Glomerular visceral epithelial cell (primary cell): ENCODE results near the gene ZMIZ1.

Experiments used
- DNase-seq: peaks from one replicate; pipeline ENCODE4 v3.0.0-alpha.2; 2016; ENCODE audit errors: extremely low spot score

ZMIZ1 gene

GRCh38 chr10:79155301-79156081 is 86.7 kb downstream of the ZMIZ1 start:
- no peak for DNase-seq

GRCh38 chr10:79156334-79157274 is 87.8 kb downstream of the ZMIZ1 start:
- DNase-seq: no peak

- DNase-seq: no peak
Measured at GRCh38 chr10:79158004-79158340, 89.2 kb downstream of the ZMIZ1 start.

- DNase-seq: no peak
Measured at GRCh38 chr10:79158402-79159097, 89.8 kb downstream of the ZMIZ1 start.

- DNase-seq: peak; percentile 90
Measured at GRCh38 chr10:79159141-79159651, 90.4 kb downstream of the ZMIZ1 start.

GRCh38 chr10:79159785-79160184 is 91.0 kb downstream of the ZMIZ1 start:
- peak; percentile 58 for DNase-seq

- no peak for DNase-seq
Measured at GRCh38 chr10:79160191-79160590, 91.4 kb downstream of the ZMIZ1 start.

- no peak for DNase-seq
Measured at GRCh38 chr10:79161557-79161956, 92.8 kb downstream of the ZMIZ1 start.

GRCh38 chr10:79162022-79162421 is 93.3 kb downstream of the ZMIZ1 start:
- DNase-seq: no peak

- peak; percentile 89 for DNase-seq
Measured at GRCh38 chr10:79162861-79163665, 94.3 kb downstream of the ZMIZ1 start.

GRCh38 chr10:79163666-79163975 is 94.9 kb downstream of the ZMIZ1 start:
- DNase-seq: no peak

GRCh38 chr10:79164075-79164474 is 95.3 kb downstream of the ZMIZ1 start:
- no peak for DNase-seq

- DNase-seq: no peak
Measured at GRCh38 chr10:79165070-79165778, 96.5 kb downstream of the ZMIZ1 start.

- DNase-seq: no peak
Measured at GRCh38 chr10:79166312-79166721, 97.6 kb downstream of the ZMIZ1 start.

- DNase-seq: no peak
Measured at GRCh38 chr10:79166741-79167140, 98.0 kb downstream of the ZMIZ1 start.

- DNase-seq: no peak
Measured at GRCh38 chr10:79167537-79167936, 98.8 kb downstream of the ZMIZ1 start.

- DNase-seq: no peak
Measured at GRCh38 chr10:79168210-79168609, 99.4 kb downstream of the ZMIZ1 start.

- no peak for DNase-seq
Measured at GRCh38 chr10:79170226-79170752, 101.5 kb downstream of the ZMIZ1 start.

- no peak for DNase-seq
Measured at GRCh38 chr10:79170993-79171392, 102.2 kb downstream of the ZMIZ1 start.

- DNase-seq: no peak
Measured at GRCh38 chr10:79171504-79171903, 102.7 kb downstream of the ZMIZ1 start.
